ENCODE data around the gene RGS14. TPM values are rescaled to one million over a fixed set of nuclear protein-coding genes. Genes with fewer than 3 reads are reported as not detected.

RGS14 gene
- total RNA-seq, 2 experiments from 2014 or later, result 33.0 to 46.3 TPM

DNA sequence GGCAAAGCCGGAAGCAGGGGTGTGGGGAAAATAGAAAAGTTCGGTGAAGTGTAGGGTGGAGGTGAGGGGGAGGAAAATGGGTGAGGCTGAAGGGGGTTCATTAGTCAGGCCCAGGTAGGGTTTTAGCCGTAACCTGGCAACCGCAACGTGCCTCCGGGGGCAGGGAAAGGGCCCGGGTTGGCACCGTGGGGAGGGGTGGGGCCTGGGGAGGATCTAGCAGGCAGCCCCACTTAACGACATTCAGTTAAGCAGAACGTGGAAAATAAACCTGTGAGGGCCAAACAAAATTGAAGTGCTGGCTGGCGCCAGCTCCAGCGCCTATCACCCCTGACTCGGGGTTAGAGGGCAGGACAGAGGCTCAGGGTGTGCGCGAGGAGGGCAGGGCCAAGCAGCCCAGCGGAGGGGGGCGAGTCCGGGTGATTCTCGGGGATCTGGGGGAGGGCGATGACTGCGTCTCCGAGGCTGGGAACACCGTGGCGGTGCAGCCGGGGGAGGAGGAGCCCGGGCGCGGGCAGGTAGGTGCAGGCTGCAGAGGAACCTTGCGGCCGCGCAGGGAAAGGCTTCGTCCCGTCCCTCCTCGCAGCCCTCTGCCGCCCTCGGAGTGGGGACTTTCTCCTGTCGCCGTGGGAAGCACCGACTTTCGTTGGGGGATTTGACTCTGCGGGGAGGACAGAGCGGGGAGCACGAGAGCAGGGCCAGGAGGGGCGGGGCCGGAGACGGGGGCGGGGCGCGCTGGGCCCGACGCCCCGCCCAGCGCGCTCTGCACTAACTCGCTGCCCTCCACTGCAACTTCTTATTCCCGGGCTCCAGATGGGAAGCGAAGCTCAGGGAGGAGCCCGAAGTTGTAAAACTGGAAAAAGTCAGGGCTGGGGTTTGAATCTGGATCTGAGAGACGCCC lies 5.1 kb downstream of the RGS14 start:
- Histone ChIP-seq H3K36me3 (ENCODE audit: insufficient read depth, low read length) (peaks cover 8% of the 10 kb centered on the region; the same call in 1 of the 2 replicates), H3K79me2 (ENCODE audit: insufficient read depth, low read depth, low read length) (peaks cover 17% of the 10 kb centered on the region; the same call in 1 of the 2 replicates), H3K4me3 (ENCODE audit: low read depth, low read length, poor library complexity, severe bottlenecking) (peak overlapping the region; percentile 60), H2AFZ (ENCODE audit: low read length) (peak overlapping the region; percentile 57; the same call in 1 of the 2 replicates), H3K4me2 (ENCODE audit: low read length) (peak overlapping the region; percentile 87), H3K9me2 (ENCODE audit: insufficient read depth, low read length) (no peaks in the 10 kb centered on the region), H3K4me1 (ENCODE audit: insufficient read depth, low read length, poor library complexity, severe bottlenecking) (peaks cover 62% of the 10 kb centered on the region), H3K27ac (ENCODE audit: low read depth, low read length, poor library complexity, severe bottlenecking) (peak overlapping the region; percentile 84), H4K20me1 (ENCODE audit: insufficient read depth, low read length) (no peaks in the 10 kb centered on the region), H3K9me3 (ENCODE audit: low read length) (no peaks in the 10 kb centered on the region)
- intact Hi-C loops (cut with micrococcal nuclease; ENCODE audit: unreplicated experiment), result no loop called here
- TF ChIP-seq, protein P1, sequence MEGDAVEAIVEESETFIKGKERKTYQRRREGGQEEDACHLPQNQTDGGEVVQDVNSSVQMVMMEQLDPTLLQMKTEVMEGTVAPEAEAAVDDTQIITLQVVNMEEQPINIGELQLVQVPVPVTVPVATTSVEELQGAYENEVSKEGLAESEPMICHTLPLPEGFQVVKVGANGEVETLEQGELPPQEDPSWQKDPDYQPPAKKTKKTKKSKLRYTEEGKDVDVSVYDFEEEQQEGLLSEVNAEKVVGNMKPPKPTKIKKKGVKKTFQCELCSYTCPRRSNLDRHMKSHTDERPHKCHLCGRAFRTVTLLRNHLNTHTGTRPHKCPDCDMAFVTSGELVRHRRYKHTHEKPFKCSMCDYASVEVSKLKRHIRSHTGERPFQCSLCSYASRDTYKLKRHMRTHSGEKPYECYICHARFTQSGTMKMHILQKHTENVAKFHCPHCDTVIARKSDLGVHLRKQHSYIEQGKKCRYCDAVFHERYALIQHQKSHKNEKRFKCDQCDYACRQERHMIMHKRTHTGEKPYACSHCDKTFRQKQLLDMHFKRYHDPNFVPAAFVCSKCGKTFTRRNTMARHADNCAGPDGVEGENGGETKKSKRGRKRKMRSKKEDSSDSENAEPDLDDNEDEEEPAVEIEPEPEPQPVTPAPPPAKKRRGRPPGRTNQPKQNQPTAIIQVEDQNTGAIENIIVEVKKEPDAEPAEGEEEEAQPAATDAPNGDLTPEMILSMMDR (conservative IDR thresholded peaks at IDR 0.05; ENCODE audit: low read length), result no peak
- TF ChIP-seq EZH2phosphoT487 (IDR thresholded peaks at IDR 0.05; ENCODE audit: borderline replicate concordance, low read depth, low read length), result no peak
- ChIA-PET CTCF (ENCODE audit: unreplicated experiment) (interaction anchor here (0.5 to 1.1 kb wide), 4 partner anchors 8 to 92 kb away, joined by 3 to 4 read pairs (median 4); no protein-coding TSS in a partner anchor), POLR2A (interaction anchor here (0.8 to 3.2 kb wide), 7 partner anchors 7 to 51 kb away, joined by 3 to 35 read pairs (median 4); partner anchors contain the start of genes LMAN2 and MXD3)
- peak; percentile 48 for DNase-seq (ENCODE audit: low spot score)
- BruUV-seq (replicated peaks), result no TSS peak

DNA sequence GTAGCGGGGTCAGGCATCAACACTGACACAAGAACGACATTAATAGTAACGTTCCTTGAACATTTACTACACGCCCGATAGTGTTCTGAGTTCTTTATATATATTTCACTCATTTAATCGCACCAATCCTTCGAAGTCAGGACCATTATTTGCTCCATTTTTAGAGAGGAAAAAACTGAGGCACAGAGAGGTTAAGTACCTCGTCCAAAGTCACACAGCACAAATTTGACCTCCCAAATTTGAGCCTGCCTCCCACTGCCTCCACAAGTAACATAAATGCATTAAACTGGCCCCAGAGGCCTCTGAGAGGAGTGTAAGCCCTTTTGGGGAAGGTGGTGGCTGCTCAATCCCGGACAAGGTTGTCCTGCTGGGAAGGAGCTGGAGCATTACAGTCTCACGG lies 5.8 kb downstream of the RGS14 start:
- H3K36me3 ChIP-seq (ENCODE audit: insufficient read depth, low read length), result peaks cover 15% of the 10 kb centered on the region
- intact Hi-C loops (cut with micrococcal nuclease; ENCODE audit: unreplicated experiment), result no loop called here
- H3K4me2 ChIP-seq (ENCODE audit: low read length), result peak overlapping the region; percentile 87
- H4K20me1 ChIP-seq (ENCODE audit: insufficient read depth, low read length), result no peaks in the 10 kb centered on the region
- H3K4me1 ChIP-seq (ENCODE audit: insufficient read depth, low read length, poor library complexity, severe bottlenecking), result peaks cover 61% of the 10 kb centered on the region
- no peak for DNase-seq (ENCODE audit: low spot score)
- H3K79me2 ChIP-seq (ENCODE audit: insufficient read depth, low read depth, low read length), result peaks cover 15% of the 10 kb centered on the region; the same call in 1 of the 2 replicates
- peak overlapping the region; percentile 60 for H3K4me3 ChIP-seq (ENCODE audit: low read depth, low read length, poor library complexity, severe bottlenecking)
- H3K9me3 ChIP-seq (ENCODE audit: low read length), result no peaks in the 10 kb centered on the region
- no peak overlapping the region for H2AFZ ChIP-seq (ENCODE audit: low read length)
- no peak for TF ChIP-seq EZH2phosphoT487 (IDR thresholded peaks at IDR 0.05; ENCODE audit: borderline replicate concordance, low read depth, low read length)
- TF ChIP-seq, protein P1 (conservative IDR thresholded peaks at IDR 0.05; ENCODE audit: low read length), result no peak
- no peak overlapping the region for H3K27ac ChIP-seq (ENCODE audit: low read depth, low read length, poor library complexity, severe bottlenecking)
- CTCF ChIA-PET (ENCODE audit: unreplicated experiment), result no interaction called here
- POLR2A ChIA-PET, result interaction anchor here (0.6 to 1.5 kb wide), 2 partner anchors 12 to 813 kb away, joined by 3 to 5 read pairs; partner anchors contain the start of gene LMAN2
- no peaks in the 10 kb centered on the region for H3K9me2 ChIP-seq (ENCODE audit: insufficient read depth, low read length)
- BruUV-seq (replicated peaks), result no TSS peak
